Midbrain (tissue), 1 donor: Measurements from ENCODE around the gene CERKL.

Experiments used
- DNase-seq: peaks from one replicate; lab custom pipeline; 2025; lab: John Stamatoyannopoulos, UW

The CERKL gene

DNA sequence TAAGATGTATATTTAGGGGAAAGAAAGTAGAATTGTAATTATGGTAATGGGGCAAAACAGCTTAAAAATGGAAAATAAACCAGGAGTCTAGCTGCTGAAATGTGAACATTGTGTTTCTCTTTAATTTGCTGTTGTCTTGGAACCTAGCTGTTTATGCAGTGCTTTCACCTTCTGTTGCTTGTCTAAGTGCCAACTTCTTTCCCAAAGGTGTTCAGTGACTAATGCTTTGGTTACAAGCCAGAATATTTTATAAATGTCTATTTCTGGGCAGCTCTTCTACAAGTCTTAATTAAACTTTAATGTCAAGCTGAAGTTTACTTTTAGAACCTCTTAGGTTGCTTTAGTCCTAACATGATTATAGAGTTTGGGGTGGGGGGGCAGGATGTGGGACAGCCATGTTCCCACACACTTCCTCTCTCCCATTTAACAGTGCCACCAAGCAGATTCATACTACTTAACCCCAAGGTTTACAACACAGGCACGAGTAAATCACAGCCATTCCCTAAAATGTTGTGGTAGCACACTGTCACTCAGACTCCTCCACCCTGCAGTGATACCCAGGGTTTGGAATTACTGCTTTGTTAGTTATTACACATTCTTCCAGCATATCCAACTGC lies 139.1 kb downstream of the CERKL start:
- no peak for DNase-seq

GRCh38 chr2:181516992-181517391 lies 139.9 kb downstream of the CERKL start:
- no peak for DNase-seq

GRCh38 chr2:181515719-181516118 lies 141.2 kb downstream of the CERKL start:
- no peak for DNase-seq

DNA sequence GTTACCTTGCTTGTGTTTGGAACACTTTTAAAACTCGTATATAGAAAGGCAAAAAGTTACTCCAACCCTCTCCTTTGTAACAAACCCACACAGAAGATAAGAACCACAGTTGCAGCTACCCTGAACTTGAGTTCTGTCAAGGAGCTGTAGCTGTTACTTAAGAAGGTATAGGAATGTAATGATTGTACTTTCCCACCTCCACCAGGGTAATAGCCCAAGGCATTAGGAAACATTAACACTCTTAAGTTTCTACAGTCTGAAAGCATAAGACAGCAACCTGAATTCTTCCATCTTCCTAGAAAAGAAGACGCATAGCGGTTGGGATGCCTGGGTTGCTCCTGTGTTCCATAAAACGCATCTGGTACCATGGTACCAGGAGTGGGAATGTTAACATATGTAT lies 156.7 kb downstream of the CERKL start:
- no peak for DNase-seq

DNA sequence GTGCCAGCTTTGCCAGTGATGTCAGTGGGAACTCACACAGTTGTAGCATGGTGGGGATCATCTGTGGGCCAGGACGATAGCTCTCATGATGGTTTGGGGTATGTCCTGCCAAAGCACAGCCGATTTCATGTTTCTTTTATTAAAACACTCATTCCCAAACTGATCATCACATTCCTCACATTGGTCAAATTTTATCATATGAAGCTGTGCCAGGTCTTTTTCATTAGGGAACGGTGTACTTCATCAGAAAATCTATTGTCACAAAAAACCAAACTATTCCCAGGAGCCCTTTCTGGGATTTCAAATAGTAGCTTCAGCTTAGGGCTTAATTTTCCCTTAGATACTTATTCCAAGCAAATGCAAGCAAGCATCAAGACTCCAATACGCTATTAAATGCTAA lies 157.7 kb downstream of the CERKL start:
- DNase-seq, result no peak
